ENCODE results near the gene COG2.
"Not testable (repeated sequence)": the region's sequence is repeated elsewhere in the genome, so short reads cannot be mapped to it uniquely, and the experiment has no call there.

The COG2 gene

DNA sequence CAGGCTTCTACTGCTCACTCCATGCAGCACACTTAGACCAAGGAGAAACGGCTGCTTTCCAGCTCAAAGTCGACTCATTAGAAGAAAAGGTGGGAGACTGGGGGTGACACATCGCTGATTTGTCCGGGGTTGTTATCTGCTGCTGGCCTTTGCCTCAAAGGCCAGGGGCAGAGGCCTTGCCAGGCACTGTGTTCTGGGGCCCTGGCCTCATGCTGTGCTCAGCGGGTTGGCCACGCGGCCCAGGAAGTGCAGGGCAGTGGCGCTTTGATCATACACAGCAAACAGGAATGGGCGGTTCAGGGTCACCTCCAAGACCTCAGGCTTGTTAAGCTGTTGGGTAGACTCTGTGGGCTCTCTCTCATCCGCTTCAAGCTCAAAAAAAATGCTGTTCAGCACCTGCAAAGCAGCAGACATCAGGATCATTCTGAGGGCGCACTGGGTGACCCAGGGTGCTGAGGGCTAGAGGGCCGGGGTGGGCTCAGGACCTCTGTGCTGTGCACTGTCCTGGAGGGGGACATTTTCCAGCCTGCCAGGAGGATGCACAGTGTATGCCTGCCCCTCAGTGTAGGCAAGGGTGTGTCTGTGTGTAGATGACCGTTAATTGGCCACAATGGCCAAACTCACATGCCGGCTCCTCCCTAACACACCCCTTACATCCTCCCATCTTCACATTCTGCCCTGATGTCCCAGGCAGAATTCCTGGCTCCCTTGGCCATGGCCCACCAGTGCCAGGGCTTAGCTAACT, 60.8 kb downstream of the COG2 start:
- DNase-seq, result no peak

DNA sequence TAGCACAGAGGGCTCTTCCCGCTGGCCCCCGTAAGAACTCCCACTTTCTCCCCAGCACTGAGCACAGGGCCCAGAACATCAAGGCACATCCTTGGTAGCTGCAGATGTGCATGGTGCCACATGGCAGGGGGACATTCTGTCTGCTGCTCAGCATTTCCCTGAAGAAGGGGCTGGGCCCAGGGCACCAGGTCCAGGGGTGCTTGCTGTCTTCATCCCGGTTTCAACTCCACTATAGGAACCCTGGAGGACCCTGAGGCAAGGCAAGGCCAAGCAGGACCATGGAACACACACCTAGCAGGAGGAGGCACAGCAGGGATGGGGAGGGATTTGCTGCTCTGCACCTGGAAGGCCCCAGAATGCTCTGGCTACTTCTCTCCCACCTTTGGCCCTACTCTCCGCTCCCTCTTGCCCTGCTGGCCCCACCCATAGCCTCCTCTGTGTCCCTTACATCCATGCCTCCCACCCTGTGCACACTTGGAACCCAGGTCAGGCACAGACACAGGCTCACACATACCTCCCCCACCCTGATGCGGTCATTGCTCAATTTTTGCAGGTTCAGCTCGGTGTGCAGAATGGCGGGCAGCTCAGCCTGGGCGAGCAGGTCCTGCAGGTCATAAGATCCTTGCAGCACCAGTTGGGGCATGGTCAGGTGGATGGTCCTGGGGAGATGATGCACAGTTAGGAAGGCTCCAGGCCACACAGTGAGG, 61.6 kb downstream of the COG2 start:
- no peak for DNase-seq

DNA sequence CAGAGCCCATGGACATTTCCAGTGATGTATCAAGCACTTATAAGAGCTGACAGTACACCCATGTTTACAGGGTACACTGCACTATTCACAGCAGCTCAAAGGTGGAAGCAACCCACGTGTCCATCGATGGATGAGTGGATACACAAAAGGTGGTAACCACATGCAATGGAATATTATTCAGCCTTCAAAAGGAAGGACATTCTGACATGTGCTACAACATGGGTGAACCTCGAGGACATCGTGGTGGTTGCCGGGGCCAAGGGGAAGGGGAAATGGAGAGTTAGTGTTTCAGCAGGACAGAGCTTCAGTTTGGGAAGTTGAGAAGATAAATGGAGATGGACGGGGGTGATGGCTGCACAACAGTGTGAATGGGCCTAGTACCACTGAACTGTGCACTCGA, 62.5 kb downstream of the COG2 start:
- DNase-seq, result no peak

DNA sequence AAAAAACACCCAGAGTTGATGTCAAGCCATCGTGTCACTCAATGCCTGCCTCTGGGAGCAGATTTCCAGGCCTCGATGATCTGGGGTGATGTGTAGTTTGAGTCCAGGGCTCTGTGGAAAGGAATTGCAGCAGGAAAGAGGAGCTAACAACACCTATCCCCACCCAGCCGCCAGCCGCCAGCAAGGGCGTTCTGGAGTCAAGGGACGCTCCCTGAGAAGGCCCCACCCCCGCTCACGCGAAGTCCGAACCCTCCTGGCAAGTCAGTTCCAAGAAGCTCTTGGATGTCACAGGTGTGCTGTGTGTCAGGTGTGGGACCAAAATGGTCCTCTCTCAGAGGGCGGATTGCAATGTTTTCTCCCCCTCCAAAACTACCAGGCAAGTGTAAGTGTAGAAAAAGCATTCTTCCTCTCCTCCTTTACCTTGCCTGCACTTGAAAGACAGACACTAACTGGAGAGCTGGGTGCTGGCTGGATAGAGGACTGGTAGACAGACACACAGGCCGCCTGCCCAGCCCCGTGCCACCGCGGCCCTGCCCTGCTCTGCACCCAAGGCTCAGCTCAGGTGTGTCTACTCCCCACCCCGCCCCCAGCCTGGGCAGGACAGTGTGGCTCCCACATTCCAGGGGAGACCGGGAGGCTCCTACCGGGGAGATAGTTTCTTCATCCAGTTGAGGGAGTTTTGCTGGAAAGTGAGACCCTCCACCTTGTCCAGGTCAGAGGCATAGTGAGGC, 63.2 kb downstream of the COG2 start:
- no peak for DNase-seq

DNA sequence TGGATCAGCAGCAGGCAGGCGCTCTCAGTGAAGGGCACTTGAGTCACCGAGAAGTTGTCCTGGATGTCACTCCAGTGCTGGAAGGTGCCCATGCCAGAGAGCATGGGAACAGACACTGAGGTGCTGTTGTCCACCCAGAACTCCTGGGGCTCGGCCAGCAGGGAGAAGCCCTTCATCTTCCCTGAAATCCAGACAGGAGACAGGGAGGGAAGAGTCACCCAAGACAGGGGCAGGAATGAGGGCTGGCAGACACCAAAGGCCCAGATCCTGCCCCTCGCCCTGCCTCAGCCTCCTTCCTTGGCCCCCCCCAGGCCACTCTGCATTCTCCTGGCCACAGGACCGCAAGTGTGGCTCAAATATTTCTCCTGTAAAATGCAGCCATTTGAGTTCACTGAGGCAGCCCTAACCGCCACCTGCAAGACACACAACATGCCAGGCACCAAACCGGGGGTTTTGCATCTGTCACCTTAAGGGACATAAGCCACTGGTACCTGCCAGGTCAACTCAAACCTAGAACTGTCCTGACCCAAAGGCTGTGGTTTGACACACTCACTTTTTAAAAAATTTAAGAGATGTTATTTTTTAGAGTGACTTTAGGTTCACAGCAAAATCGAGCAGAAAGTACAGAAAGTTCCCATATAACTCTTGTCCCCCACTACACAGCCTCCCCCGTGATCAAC, 63.9 kb downstream of the COG2 start:
- no peak for DNase-seq

DNA sequence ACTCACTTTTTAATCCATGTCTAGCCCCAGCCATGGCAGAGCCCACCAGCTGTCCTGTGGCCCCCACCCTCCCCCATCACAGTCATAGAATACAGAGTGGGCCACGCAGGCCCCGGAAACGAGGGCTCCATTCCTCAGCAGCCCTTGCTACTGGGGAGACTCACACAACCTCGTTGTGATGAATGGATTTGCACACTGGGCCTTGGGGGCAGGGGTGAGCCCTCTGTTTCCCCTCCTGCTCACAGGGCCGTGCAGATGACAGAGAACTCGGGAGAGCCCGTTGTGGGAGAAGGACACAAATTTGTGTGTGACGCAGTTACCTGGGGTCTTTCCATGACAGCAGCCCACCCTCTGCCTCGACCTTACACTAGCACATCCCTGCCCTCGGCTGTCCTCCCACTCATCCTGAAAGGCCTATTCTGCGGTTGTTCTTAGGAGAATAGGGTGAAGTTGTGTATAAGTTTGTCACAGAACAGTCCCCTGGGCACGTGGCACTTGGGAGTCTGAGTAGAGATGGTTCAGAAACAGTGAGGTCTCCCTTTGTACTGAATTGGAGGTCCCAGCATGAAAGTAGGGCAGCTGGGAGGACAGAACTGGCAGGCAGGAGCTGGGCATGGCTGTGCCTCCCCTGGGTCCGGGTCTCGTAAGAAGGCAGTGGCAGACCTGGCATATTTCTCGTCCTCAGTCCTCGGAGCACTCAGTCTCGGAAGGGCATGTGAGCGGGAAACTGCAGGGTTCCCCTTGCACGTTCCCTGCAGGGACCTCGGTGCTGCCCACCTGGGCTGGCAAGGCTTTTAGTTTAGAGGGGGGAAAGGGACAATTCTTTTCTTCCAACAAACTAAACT, 64.8 kb downstream of the COG2 start:
- no peak for DNase-seq

DNA sequence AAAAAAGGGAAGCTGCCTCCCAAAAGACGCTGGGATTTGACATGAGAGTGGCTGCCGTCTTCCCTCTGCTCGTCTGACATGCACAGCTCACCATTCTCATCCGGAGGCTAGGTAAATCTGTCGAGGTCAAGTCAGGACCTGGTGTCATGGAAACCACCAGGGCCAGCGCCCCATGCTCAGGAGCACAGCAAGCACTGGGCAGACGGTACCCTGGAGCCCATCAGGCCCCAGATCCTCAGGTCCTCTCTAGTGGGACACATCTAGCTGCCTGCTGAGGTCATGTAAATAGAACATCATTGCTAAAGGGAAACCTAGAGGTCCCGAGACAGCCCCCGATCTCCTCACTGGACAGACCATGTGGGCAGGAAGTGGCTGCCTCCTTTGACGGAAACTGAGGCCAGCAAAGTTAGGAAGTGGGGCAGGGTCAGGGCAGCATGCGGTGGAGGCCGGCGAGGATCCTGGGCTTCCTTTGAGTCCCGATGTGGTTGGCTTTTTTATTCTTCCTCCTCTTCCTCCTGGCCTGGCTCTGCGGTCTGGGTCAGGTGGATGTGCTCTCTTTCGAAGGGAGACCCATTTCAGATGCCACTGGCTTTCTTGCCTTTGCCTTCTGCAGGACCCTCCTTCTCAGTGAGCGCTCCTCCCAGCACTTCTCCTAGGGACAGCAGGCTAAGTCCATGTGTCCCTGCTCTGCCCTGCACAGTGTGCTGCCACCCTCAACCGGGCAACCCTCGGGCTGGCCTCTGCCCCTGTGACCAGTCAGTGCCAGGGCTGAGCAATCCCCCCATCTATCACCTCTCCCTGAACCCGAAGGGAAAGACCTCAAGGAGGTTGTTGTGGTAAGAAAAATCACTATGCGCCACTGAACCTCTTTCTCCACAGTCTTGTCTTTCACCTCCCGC, 65.7 kb downstream of the COG2 start:
- no peak for DNase-seq

DNA sequence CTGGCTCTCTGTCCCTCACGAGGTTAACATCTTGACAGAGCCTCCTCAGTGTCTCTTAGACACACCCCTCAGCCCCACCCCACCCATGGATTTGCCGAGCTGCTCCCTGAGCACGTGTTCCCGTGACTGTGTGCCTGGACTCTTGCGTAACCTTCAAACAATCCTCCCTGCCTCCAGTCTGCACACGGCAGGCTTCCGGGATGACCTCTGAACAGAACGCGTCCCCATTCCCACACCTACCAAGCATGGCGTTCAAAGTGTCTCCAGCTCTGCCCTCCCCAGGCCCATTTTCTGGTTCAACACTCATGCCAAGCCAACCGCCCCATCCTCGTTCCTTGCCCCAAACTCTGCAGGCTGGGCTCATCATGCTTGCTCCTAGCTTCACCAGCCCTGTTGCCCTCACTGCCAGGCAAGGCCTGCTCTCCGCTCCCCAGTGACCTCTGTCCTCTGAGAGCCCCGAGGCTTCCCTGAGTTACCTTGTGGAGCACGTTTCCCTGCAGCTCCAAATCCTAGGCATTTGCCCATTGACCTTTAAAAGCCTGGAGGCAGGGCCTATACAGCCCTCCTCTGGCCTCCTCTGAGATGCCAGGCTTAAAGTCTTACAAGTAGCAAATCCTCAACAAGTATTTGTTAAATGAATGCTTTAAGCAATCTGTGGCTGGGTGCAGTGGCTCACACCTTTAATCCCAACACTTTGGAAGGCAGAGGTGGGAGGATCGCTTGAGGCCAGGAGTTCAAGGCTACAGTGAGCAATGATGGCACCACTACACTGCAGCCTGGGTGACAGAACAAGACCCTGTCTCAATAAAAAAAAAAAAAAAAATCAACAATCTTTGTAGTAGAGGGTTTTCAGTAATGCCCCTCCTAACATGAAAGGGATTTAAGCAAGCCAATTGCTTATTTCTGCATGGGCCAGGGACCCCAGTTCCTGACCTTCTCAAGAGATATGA, 66.6 kb downstream of the COG2 start:
- DNase-seq, result no peak

DNA sequence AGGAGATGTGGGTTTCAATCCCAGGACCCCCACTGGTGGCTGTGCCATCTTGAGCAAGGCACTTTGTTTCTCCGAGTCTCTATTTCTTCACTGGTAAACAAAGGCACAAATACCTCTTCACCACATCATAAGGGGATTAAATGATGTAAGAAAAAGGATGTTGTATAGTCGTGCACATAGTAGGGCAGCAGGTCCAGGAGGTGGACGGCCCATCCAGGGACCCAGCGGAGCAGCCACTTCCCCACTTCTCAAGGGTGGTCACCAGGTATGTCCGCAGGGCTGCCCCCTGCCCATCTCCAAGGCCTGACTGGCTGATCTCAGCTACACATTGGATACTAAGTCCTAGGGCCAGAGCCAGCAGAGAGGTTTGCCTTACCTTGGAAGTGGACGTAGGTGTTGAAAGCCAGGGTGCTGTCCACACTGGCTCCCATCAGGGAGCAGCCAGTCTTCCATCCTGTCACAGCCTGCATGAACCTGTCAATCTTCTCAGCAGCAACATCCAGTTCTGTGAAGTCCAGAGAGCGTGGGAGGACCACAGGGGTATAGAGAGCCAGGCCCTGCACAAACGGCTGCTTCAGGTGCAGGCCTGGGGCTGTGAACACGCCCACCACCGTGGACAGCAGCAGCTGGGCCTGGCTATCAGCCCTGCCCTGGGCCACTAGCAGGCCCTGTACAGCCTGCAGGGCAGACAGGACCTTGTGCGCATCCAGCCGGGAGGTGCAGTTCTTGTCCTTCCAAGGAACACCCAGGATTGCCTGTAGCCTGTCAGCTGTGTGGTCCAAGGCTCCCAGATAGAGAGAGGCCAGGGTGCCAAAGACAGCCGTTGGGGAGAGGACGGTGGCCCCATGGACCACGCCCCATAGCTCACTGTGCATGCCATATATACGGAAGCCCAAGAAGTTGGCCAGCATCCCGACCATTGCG, 67.6 kb downstream of the COG2 start:
- no peak for DNase-seq

DNA sequence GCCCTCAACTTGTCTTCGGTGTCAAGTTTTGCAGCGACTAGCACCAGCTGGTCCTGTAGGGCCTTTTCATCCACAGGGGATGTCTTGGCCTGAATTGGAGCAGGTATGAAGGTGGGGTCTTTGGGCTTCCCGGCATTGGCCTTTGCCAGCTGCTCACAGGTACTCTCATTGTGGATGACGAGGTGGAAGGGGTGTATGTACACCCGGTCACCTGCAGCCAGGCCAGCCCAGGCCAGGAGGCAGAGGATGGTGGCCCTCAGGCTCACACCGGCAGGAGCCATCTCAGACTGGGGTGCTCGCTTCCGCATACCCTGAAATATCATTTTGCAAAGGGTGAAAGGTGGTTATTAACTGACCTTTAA, 68.2 kb downstream of the COG2 start:
- DNase-seq, result no peak

DNA sequence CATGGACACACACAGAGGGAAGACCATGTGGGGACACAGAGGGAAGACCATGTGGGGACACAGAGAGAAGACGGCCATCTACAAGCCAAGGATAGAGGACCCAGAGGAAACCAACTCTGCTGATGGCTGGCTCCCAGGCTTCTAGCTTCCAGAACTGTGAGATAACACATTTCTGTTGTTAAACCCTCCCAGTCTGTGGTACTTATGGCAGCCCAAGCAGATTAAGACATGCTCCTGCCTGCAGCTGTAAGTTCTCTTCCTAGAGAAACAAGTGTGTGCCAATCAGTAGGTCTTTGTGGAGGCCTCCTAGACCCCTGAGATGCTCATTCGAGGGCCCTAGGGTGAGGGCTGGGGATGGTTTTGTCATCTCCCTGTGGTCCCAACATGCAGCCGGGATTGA, 69.0 kb downstream of the COG2 start:
- DNase-seq, result no peak

DNA sequence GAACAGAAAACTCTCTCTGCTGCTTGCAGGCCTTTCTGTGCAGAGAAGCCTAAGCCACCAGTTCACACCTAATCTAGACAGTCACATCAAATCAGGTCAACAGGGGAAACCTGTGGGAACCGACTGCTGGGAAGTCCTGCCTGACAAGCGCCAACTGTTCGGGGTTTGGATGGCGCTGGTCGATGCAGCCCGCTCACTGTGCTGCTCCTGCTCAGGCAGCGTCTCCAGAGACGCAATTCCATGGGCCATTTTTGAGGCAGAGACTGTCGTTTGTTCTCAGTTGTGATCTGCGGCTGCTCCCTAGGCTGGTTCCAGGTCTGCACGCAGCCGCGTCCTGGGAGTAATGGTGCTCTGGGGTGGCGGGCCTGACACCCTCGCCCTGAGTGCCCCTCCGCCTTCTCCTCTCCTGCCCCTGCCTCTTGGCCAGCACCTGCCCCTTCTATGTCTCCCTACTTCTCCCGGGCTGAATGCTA, 70.2 kb downstream of the COG2 start:
- no peak for DNase-seq

DNA sequence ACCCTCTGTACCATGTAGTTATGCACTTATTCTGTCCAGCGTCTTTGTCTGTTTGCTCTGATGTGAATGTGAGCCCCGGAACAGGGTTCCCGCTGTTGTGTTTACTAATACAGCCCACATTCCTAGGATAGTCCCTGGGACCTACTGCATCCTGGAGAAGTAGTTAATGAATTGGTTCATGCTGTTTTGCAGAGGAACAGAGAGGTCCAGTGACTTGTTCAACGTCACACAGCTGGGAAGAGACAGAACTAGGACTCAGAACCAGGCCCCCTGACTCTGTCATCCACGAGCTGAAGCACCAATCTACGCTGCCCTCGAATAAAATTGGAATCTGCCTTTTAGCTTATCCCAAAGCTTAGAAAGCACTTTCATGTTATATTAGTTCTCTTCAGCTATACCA, 70.9 kb downstream of the COG2 start:
- no peak for DNase-seq

DNA sequence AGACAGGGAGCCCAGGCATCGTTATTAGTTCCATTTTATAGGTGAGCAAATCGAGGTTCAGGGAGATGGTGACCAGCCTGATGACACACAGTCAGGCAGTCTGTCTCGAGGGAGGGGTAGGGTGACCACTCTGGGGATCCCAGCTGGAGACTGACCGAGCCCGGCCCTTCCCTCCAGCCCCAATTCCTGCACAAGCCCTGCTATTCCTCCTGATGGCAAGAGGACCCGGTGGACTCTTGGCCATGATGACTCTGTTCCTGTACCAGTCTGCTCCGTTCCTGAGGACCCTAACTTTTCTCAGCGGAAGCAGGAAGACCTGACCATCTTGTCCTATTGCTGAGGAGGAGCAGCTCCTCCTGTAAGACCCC, 71.2 kb downstream of the COG2 start:
- no peak for DNase-seq

DNA sequence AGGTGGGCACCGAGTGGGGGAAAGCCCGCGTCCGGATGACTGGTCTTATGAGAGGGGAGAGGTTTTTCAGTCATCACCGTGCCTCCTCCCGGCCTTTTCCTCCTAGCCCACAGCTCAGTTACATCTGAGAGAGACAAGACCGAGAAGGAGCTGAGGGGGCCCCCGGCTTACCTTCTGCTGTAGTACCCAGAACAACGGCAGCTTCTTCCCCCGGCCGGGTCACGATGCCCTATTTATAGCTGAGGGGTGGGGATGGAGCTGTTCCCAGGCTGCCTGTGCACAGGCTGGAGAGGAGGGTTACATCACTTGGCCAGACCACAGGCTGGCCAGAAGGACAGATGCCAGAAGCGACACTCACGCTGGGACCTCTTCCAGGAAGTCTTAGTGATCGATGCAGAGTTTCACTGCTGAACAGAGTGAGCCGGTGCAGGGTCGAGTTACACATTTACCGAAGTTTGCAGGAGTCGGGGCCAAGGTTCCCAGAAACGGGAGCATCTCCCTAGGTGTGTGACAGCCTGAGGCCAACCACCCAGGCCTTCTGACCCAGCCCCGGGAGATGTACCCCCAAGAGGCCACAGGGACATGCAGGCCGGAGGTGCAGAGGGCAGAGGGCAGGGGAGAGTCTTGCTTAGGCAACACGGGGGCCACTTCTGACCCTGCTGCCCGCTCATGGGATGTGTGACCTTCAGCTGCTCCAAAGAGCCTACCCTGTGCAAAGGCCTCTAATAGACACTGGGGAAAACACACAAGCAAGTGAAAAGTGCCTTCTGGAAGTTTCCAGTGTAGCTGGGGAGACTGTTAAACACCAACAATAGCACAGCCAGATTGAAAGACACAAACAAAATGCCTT, 71.9 kb downstream of the COG2 start, which contains the start of gene AGT:
Gene AGT, minus strand, starts transcription at position 208 of the 850 bp plus-strand sequence. CDS start 3,299 bp downstream, outside the sequence.
- no peak for DNase-seq

DNA sequence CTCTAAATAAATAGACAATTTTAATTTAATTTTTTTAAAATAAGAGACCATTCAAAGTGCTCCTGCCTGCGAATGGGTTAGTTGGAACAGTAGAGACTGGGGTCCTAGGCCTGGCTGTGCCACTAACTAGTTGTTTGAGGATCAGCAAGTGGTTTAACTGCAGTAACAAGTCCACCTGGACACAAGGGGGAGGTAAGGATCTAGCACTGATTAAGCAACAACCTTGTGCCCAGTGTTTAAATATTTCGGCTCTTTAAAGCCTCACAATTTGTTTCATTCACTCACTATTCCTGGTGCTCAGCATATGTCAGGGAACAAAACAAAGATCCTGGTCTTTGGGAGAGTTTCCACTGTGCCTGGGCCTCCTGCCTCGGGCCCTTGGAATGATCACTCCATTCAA, 73.2 kb downstream of the COG2 start:
- DNase-seq, result no peak

DNA sequence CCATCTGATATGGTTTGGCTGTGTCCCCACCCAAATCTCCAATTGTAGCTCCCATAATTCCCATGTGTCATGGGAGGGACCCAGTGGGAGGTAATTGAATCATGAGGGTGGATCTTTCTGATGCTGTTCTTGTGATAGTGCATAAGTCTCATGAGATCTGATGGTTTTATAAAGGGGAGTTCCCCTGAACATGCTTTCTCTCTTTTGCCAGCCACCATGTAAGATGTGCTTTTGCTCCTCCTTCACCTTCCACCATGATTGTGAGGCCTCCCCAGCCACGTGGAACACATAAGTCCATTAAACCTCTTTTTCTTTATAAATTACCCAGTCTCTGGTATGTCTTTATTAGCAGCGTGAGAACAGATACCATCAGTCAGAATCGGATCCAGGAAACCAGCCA, 74.2 kb downstream of the COG2 start:
- not testable (repeated sequence) for DNase-seq

DNA sequence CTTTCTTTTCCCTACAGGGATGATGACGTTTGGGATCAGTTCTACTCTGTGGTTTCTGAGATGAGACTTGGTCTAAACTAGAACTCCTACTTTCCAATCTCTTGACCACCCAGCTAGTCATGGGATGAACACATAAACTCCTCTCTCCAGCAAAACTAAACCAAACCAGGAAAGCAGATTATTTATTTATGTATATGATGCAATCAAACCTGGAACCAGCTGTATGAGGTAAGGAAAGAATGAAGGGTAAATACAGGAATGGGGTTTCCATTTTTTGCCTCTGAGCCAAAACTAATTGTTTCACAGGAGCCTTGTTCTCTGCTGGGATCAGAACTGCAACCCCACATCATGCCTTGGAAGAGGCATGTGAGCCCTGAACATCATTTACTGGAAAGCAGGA, 75.0 kb downstream of the COG2 start:
- no peak for DNase-seq

Measured in NCI-H1930 (cell line).